HCT116 (cell line): Measurements from ENCODE around the gene GFY. TPM values are rescaled to one million over a fixed set of nuclear protein-coding genes. Genes with fewer than 3 reads are reported as not detected.

Experiments
- ATAC-seq: fragments of 200-7000 bp; cut with Tn5 transposase; 2 replicates; pipeline ENCODE4 v1.9.1; 2020; ENCODE audit warnings: mild to moderate bottlenecking, moderate library complexity
- BruUV-seq: library from RNA; stranded (reverse); fragments of 400-500 nt; replicated peaks from 2 replicates; lab custom pipeline; 2021; lab: Mats Ljungman, UMichigan
- CTCF ChIA-PET: fragments of 300-600 bp; sonication (Branson Sonifier 250); formaldehyde crosslinking; loops from one replicate; lab custom pipeline; 2021; ENCODE audit warnings: antibody characterized with exemption; lab: Charles Lee
- POLR2A ChIA-PET: fragments of 300-600, 350-600 bp; sonication (Branson Sonifier 250); formaldehyde crosslinking; loops from one replicate; lab custom pipeline; 2021; ENCODE audit warnings: antibody characterized with exemption; lab: Charles Lee
- RAD21 ChIA-PET, 2 experiments: fragments of 300-600 bp; sonication (Branson Sonifier 250); formaldehyde crosslinking; loops; one replicate each; lab custom pipeline; 2023; ENCODE audit warnings: low total read pairs in 2 of 2; ENCODE audit not compliant: uncharacterized antibody in 2 of 2, unreplicated experiment in 2 of 2, low non-redundant PET in 1 of 2; lab: Charles Lee
- DNase-seq: peaks from one replicate; pipeline ENCODE4 v3.0.0-alpha.2; 2010; ENCODE audit warnings: low read depth, low spot score
- H2AFZ ChIP-seq: fragments of 200-600 bp; shearing (Covaris generic), sonication (generic); 2 replicates; pipeline ENCODE4 v1.6.1; 2017; ENCODE audit warnings: low read depth, mixed run types, mixed read lengths, antibody characterized with exemption, low read length; ENCODE audit not compliant: poor library complexity, severe bottlenecking
- H3K27ac ChIP-seq: 2 replicates; pipeline ENCODE4 v1.5.1; 2012; ENCODE audit warnings: low read depth, low read length
- H3K27me3 ChIP-seq: fragments of 200-600 bp; sonication (generic); 2 replicates; pipeline ENCODE4 v1.6.1; 2016; ENCODE audit warnings: mixed run types, low read length, mixed read lengths; ENCODE audit not compliant: insufficient read depth
- H3K36me3 ChIP-seq, 2 experiments: fragments of 200-500 bp in 1 of 2; fragments of 200-600 bp in 1 of 2; sonication (Bioruptor generic) in 1 of 2; sonication (generic) in 1 of 2; 2 replicates each; pipeline versions ENCODE4 v1.5.1 to v1.6.1; 2014 to 2016; ENCODE audit warnings: low read length in 2 of 2, inconsistent platforms in 1 of 2, mixed read lengths in 1 of 2, mixed run types in 1 of 2; ENCODE audit not compliant: insufficient read depth in 2 of 2, control insufficient read depth in 1 of 2
- H3K4me1 ChIP-seq, 2 experiments: fragments of 200-600 bp in 1 of 2; sonication (generic) in 1 of 2; 2 replicates each; pipeline versions ENCODE4 v1.5.1 to v1.6.1; 2012 to 2017; ENCODE audit warnings: low read length in 2 of 2, inconsistent platforms in 1 of 2, mild to moderate bottlenecking in 1 of 2, mixed read lengths in 1 of 2, mixed run types in 1 of 2, moderate library complexity in 1 of 2; ENCODE audit not compliant: insufficient read depth in 2 of 2, control insufficient read depth in 1 of 2
- H3K4me2 ChIP-seq: fragments of 200-600 bp; sonication (generic); 2 replicates; pipeline ENCODE4 v1.6.1; 2017; ENCODE audit warnings: mixed run types, low read length, mixed read lengths
- H3K4me3 ChIP-seq, 2 experiments: fragments of 200-600 bp in 1 of 2; sonication (generic) in 1 of 2; replicated peaks in 1 of 2; 2 replicates each; pipeline ENCODE4 v1.5.1; 2011 to 2016; ENCODE audit warnings: low read length in 2 of 2, control low read depth in 1 of 2, low read depth in 1 of 2, mild to moderate bottlenecking in 1 of 2, mixed read lengths in 1 of 2, mixed run types in 1 of 2
- H3K79me2 ChIP-seq: fragments of 200-600 bp; sonication (generic); 2 replicates; pipeline ENCODE4 v1.6.1; 2017; ENCODE audit warnings: mild to moderate bottlenecking, mixed run types, low read length, moderate library complexity, mixed read lengths; ENCODE audit not compliant: insufficient read depth
- H3K9ac ChIP-seq: fragments of 200-600 bp; sonication (generic); 2 replicates; pipeline ENCODE4 v1.6.1; 2016; ENCODE audit warnings: low read length, mixed read lengths
- H3K9me2 ChIP-seq: fragments of 200-600 bp; sonication (generic), shearing (Covaris generic); 2 replicates; pipeline ENCODE4 v1.6.1; 2017; ENCODE audit warnings: mixed run types, mild to moderate bottlenecking, moderate library complexity; ENCODE audit not compliant: insufficient read depth
- H3K9me3 ChIP-seq, 2 experiments: fragments of 200-500 bp in 1 of 2; fragments of 200-600 bp in 1 of 2; sonication (Bioruptor generic) in 1 of 2; sonication (generic) in 1 of 2; 2 replicates each; pipeline ENCODE4 v1.6.1; 2014 to 2017; ENCODE audit warnings: low read length in 2 of 2, mixed read lengths in 2 of 2, inconsistent platforms in 1 of 2, low read depth in 1 of 2, mild to moderate bottlenecking in 1 of 2, mixed run types in 1 of 2, moderate library complexity in 1 of 2; ENCODE audit not compliant: control insufficient read depth in 1 of 2, insufficient read depth in 1 of 2
- H4K20me1 ChIP-seq: fragments of 200-600 bp; sonication (generic), shearing (Covaris generic); 2 replicates; pipeline ENCODE4 v1.6.1; 2017; ENCODE audit warnings: mixed run types, mild to moderate bottlenecking, moderate library complexity; ENCODE audit not compliant: insufficient read depth
- EGR1 ChIP-seq: IDR thresholded peaks from 2 replicates; pipeline ENCODE4 v1.6.1; 2012; ENCODE audit warnings: low read depth
- ELF1 ChIP-seq: IDR thresholded peaks from 2 replicates; pipeline ENCODE4 v1.6.1; 2012; ENCODE audit warnings: low read depth, borderline replicate concordance
- EZH2 ChIP-seq: fragments of 200-600 bp; sonication (generic); IDR thresholded peaks from 2 replicates; pipeline ENCODE4 v1.6.1; 2017; ENCODE audit warnings: antibody characterized with exemption, mixed run types
- FOSL1 ChIP-seq: IDR thresholded peaks from 2 replicates; pipeline ENCODE4 v1.6.1; 2012; ENCODE audit warnings: low read depth
- POLR2A ChIP-seq: IDR thresholded peaks from 2 replicates; pipeline ENCODE4 v1.7.0; 2011; ENCODE audit warnings: borderline replicate concordance; ENCODE audit not compliant: insufficient read depth, insufficient read length; ENCODE audit errors: extremely low read depth
- RAD21 ChIP-seq: IDR thresholded peaks from 2 replicates; pipeline ENCODE4 v1.6.1; 2012; ENCODE audit warnings: low read depth, mild to moderate bottlenecking
- TCF7L2 ChIP-seq: IDR thresholded peaks from 2 replicates; pipeline ENCODE4 v1.7.0; 2011; ENCODE audit warnings: borderline replicate concordance, inconsistent platforms; ENCODE audit not compliant: insufficient read depth, insufficient read length; ENCODE audit errors: extremely low read depth
- ZFX ChIP-seq: fragments of 450-650 bp; IDR thresholded peaks from 2 replicates; pipeline ENCODE4 v1.6.1; 2017
- ZNF274 ChIP-seq: fragments of 200-500 bp; sonication (Bioruptor generic); IDR thresholded peaks from 2 replicates; pipeline ENCODE4 v1.6.1; 2014; ENCODE audit warnings: mild to moderate bottlenecking, low read depth, low read length, inconsistent platforms
- intact Hi-C: fragments of 100-400 bp; cut with micrococcal nuclease; formaldehyde crosslinking; loops from 2 replicates; pipeline ENCODE4 v1.10.0; 2022
- total RNA-seq: library from RNA; stranded (reverse); gene quantifications from one replicate; pipeline ENCODE4 v1.2.1, GENCODE V29; 2021; ENCODE audit not compliant: unreplicated experiment
- TF ChIP-seq, protein P1 (sequence below), 3 experiments: fragments of 200-600 bp in 1 of 3; sonication (generic) in 1 of 3; IDR thresholded peaks in 2 of 3; conservative IDR thresholded peaks in 1 of 3; 2 replicates each; pipeline ENCODE4 v1.5.1; 2012 to 2017; ENCODE audit warnings: low read depth in 2 of 3, low read length in 2 of 3, antibody characterized with exemption in 1 of 3, borderline replicate concordance in 1 of 3, control low read depth in 1 of 3, mild to moderate bottlenecking in 1 of 3, mixed read lengths in 1 of 3, mixed run types in 1 of 3, moderate library complexity in 1 of 3; ENCODE audit not compliant: insufficient read depth in 1 of 3
- TF ChIP-seq, protein P2 (sequence below): IDR thresholded peaks from 2 replicates; pipeline ENCODE4 v1.6.1; 2012; ENCODE audit warnings: low read depth
- TF ChIP-seq, protein P3 (sequence below): IDR thresholded peaks from 2 replicates; pipeline ENCODE4 v1.6.1; 2011; ENCODE audit warnings: mild to moderate bottlenecking, low read length, moderate library complexity; ENCODE audit not compliant: insufficient replicate concordance; ENCODE audit errors: extremely low read depth
- TF ChIP-seq, protein P4 (sequence below): IDR thresholded peaks from 2 replicates; pipeline ENCODE4 v1.6.1; 2012

The GFY gene
- total RNA-seq, 1 experiment from 2014 or later = 2.6 TPM

DNA sequence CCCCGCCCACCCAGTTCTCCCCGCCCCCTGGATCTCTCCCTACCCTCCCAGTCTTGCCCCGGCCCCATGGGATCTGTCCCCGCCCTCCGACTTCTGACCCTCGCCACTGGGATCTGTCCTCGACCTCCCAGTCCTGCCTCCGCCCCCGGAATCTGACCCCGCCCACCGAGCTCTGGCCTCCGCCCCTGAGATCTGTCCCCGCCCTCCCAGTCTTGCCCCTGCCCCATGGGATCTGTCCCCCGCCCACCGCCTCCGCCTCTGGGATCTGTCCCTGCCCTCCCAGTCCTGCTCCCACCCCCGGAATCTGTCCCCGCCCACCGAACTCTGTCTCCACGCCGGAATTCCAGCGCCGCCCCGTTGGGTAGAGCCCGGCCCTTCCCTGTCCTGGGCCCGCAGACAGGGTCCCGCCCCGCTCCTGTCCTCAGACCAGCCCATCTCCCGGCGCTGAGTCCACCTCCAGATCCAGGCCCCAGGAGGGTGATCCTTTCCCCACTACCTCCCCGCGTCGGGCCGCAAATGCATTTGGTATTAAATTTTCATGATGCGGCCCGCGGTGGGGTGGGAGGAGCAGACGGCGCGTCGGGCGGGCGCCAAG, 17.7 kb downstream of the GFY start (continued):
- no peak for TF ChIP-seq RAD21
- TF ChIP-seq ZFX = no peak
- TF ChIP-seq EZH2 = no peak
- no peak for TF ChIP-seq TCF7L2
- TF ChIP-seq, all 23 proteins: peak for 4

DNA sequence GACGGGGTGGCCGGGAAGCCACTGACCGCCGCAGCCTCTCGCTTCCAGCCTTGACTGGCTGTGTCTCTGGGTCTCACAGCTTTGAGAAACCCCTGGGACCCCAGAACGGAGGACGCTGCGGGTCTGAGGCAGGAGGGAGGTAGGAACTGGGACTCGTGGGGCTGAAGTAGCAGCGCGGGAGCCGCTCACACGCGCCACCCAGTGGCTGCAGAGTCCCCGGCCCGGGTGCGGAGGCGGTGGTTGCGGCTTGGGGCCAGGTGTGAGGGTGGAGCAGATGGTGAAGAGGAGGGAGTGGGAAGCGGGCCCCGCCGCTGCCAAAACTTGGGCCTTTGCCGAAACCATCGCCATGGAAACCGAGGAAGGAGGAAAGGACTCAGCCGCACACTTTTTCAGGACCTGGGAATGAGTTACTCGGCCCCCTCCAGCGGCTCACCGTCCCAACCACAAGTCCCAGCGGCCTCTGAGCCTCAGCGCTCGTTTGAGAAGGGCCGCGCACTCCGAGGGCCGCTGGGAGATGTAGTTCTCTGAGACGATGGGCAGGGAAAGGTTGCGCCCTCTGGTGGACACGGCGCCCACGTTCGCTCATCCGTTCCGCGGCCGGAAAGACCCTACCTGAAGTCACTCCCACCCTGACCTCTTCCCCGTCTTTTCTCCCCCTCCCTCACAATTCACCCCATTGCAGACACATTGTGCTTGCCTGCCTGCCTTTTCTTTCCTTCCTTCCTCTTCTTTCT, 18.3 kb downstream of the GFY start:
- H3K27ac ChIP-seq = peak overlapping the region; percentile 92
- TF ChIP-seq ZFX (peak; percentile 41; the same call in 1 of the 2 replicates), ELF1 (no peak), FOSL1 (no peak), TCF7L2 (peak; percentile 55), RAD21 (peak; percentile 77), EGR1 (peak; percentile 98), POLR2A (no peak), EZH2 (no peak), ZNF274 (no peak)
- TF ChIP-seq, protein P1, sequence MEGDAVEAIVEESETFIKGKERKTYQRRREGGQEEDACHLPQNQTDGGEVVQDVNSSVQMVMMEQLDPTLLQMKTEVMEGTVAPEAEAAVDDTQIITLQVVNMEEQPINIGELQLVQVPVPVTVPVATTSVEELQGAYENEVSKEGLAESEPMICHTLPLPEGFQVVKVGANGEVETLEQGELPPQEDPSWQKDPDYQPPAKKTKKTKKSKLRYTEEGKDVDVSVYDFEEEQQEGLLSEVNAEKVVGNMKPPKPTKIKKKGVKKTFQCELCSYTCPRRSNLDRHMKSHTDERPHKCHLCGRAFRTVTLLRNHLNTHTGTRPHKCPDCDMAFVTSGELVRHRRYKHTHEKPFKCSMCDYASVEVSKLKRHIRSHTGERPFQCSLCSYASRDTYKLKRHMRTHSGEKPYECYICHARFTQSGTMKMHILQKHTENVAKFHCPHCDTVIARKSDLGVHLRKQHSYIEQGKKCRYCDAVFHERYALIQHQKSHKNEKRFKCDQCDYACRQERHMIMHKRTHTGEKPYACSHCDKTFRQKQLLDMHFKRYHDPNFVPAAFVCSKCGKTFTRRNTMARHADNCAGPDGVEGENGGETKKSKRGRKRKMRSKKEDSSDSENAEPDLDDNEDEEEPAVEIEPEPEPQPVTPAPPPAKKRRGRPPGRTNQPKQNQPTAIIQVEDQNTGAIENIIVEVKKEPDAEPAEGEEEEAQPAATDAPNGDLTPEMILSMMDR (IDR thresholded peaks at IDR 0.05 in 2 of 3, conservative IDR thresholded peaks at IDR 0.05 in 1 of 3; ENCODE audit: borderline replicate concordance in 1 of 3, insufficient read depth in 1 of 3, low read depth in 2 of 3, low read length in 2 of 3) = peak; percentile 75 to 95 (median 88)
- TF ChIP-seq, protein P2, sequence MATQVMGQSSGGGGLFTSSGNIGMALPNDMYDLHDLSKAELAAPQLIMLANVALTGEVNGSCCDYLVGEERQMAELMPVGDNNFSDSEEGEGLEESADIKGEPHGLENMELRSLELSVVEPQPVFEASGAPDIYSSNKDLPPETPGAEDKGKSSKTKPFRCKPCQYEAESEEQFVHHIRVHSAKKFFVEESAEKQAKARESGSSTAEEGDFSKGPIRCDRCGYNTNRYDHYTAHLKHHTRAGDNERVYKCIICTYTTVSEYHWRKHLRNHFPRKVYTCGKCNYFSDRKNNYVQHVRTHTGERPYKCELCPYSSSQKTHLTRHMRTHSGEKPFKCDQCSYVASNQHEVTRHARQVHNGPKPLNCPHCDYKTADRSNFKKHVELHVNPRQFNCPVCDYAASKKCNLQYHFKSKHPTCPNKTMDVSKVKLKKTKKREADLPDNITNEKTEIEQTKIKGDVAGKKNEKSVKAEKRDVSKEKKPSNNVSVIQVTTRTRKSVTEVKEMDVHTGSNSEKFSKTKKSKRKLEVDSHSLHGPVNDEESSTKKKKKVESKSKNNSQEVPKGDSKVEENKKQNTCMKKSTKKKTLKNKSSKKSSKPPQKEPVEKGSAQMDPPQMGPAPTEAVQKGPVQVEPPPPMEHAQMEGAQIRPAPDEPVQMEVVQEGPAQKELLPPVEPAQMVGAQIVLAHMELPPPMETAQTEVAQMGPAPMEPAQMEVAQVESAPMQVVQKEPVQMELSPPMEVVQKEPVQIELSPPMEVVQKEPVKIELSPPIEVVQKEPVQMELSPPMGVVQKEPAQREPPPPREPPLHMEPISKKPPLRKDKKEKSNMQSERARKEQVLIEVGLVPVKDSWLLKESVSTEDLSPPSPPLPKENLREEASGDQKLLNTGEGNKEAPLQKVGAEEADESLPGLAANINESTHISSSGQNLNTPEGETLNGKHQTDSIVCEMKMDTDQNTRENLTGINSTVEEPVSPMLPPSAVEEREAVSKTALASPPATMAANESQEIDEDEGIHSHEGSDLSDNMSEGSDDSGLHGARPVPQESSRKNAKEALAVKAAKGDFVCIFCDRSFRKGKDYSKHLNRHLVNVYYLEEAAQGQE = no peak
- TF ChIP-seq, protein P3, sequence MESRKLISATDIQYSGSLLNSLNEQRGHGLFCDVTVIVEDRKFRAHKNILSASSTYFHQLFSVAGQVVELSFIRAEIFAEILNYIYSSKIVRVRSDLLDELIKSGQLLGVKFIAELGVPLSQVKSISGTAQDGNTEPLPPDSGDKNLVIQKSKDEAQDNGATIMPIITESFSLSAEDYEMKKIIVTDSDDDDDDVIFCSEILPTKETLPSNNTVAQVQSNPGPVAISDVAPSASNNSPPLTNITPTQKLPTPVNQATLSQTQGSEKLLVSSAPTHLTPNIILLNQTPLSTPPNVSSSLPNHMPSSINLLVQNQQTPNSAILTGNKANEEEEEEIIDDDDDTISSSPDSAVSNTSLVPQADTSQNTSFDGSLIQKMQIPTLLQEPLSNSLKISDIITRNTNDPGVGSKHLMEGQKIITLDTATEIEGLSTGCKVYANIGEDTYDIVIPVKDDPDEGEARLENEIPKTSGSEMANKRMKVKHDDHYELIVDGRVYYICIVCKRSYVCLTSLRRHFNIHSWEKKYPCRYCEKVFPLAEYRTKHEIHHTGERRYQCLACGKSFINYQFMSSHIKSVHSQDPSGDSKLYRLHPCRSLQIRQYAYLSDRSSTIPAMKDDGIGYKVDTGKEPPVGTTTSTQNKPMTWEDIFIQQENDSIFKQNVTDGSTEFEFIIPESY = no peak
- TF ChIP-seq, protein P4, sequence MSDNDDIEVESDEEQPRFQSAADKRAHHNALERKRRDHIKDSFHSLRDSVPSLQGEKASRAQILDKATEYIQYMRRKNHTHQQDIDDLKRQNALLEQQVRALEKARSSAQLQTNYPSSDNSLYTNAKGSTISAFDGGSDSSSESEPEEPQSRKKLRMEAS = no peak; the same call in 1 of the 2 replicates

More for the DNA sequence above, 18.3 kb downstream of the GFY start:
- CTCF ChIA-PET = interaction anchor here (1.0 to 2.1 kb wide), 6 partner anchors 9 to 218 kb away, joined by 3 to 15 read pairs (median 8); partner anchors contain the start of gene PIH1D1
- no peaks in the 10 kb centered on the region for H3K9me3 ChIP-seq
- RAD21 ChIA-PET = interaction anchor here in 1 of 2 experiments (1.0 kb wide), 1 partner anchor 52 kb away, joined by 5 read pairs; no protein-coding TSS in a partner anchor
- intact Hi-C loops = loop anchor here (1.0 to 2.0 kb wide), 3 partner anchors 51 to 219 kb away; partner anchors contain the start of gene DKKL1
- peak; percentile 80 for ATAC-seq
- no peaks in the 10 kb centered on the region for H3K9me2 ChIP-seq
- peak overlapping the region; percentile 85 for H2AFZ ChIP-seq
- POLR2A ChIA-PET = interaction anchor here (1.0 kb wide), 2 partner anchors 9 to 10 kb away, joined by 7 to 8 read pairs; partner anchors contain the start of genes ALDH16A1 and PIH1D1
- peaks cover 16 to 43% of the 10 kb centered on the region in 2 experiments; a peak in 3 of 4 replicates for H3K4me1 ChIP-seq
- peaks cover 6 to 9% of the 10 kb centered on the region in 2 experiments; a peak in 2 of 4 replicates for H3K36me3 ChIP-seq
- H3K9ac ChIP-seq = peak overlapping the region; percentile 86
- H3K4me3 ChIP-seq = peak overlapping the region; percentile 63 to 80
- H4K20me1 ChIP-seq = no peaks in the 10 kb centered on the region
- H3K27me3 ChIP-seq = peaks cover 10% of the 10 kb centered on the region
- peak; percentile 87 for DNase-seq
- H3K79me2 ChIP-seq = no peaks in the 10 kb centered on the region
- BruUV-seq = TSS peak; percentile 84
- H3K4me2 ChIP-seq = peak overlapping the region; percentile 98
